ENCODE measurements around the gene ATAD3B.
"Not testable (repeated sequence)": the region's sequence is repeated elsewhere in the genome, so short reads cannot be mapped to it uniquely, and the experiment has no call there.

Gene ATAD3B

DNA sequence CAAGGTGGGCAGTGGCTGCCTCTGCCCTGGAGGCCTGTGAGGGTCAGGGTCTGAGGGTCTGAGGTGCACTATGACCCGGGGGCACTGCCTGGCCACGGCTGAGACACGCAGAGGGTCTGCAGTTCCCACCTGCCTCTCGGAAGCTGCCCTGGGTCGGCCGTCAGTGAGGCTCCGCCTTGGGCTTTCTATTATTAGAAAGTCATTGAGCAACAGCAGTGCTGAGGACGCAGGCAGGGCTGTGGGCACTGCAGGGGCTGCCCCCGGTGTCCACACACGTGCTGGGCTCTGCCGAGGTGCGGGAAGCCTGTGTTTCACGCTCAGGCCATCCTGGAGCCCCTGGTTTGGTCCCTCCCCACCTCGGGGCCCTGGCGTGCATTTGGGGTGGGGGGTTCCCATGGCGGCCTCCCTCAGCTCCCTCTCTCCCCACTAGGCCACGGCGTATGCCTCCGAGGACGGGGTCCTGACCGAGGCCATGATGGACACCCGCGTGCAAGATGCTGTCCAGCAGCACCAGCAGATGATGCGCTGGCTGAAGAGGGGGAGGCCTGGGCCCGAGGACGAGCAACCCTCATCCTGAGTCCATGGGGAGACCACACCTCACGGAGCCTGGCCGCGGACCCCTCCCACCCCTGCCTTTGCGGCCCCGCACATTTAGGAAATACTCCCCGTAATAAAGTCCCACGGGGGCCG, 37.4 kb downstream of the ATAD3B start:
- H3K9me3 ChIP-seq (ENCODE audit: control insufficient read depth, low read length); H3K9ac ChIP-seq (ENCODE audit: low read length); H2BK15ac ChIP-seq (ENCODE audit: low read depth, poor library complexity, severe bottlenecking); H2BK5ac ChIP-seq (ENCODE audit: low read depth, low read length, poor library complexity, severe bottlenecking); H4K91ac ChIP-seq (ENCODE audit: low read length); H3K4me3 ChIP-seq (ENCODE audit: insufficient read depth in 1 of 2, low read depth in 1 of 2, low read length in 2 of 2); H4K8ac ChIP-seq (ENCODE audit: low read length); H2AFZ ChIP-seq (ENCODE audit: low read depth, low read length); H2AK5ac ChIP-seq (ENCODE audit: low read length, severe bottlenecking); H2BK12ac ChIP-seq (ENCODE audit: low read length in 2 of 2); DNase-seq; H2BK120ac ChIP-seq (ENCODE audit: low read depth, low read length); H3K14ac ChIP-seq (ENCODE audit: low read length in 2 of 2); H3K27me3 ChIP-seq (ENCODE audit: control insufficient read depth in 1 of 2, insufficient read depth in 1 of 2, low read length in 2 of 2); H3K18ac ChIP-seq (ENCODE audit: low read depth in 1 of 2, low read length in 2 of 2); H3K27ac ChIP-seq (ENCODE audit: low read length, poor library complexity, severe bottlenecking); H3K23ac ChIP-seq (ENCODE audit: low read length in 2 of 2); H3K79me1 ChIP-seq (replicated peaks; ENCODE audit: low read length, poor library complexity, severe bottlenecking); H3K4ac ChIP-seq (ENCODE audit: low read depth in 1 of 2, low read length in 2 of 2); H3K36me3 ChIP-seq (ENCODE audit: control insufficient read depth in 1 of 2, insufficient read depth in 2 of 2, low read depth in 1 of 2, low read length in 2 of 2); H3K4me2 ChIP-seq (ENCODE audit: low read length, poor library complexity, severe bottlenecking); H3K4me1 ChIP-seq (ENCODE audit: control insufficient read depth, insufficient read depth, low read depth, low read length): not testable (repeated sequence)
- 87% methylated on average over 20 of the region's 34 CpGs for WGBS

- not testable (repeated sequence) for H2BK120ac ChIP-seq (ENCODE audit: low read depth, low read length); H2BK15ac ChIP-seq (ENCODE audit: low read depth, poor library complexity, severe bottlenecking); H3K79me1 ChIP-seq (replicated peaks; ENCODE audit: low read length, poor library complexity, severe bottlenecking); H3K4me3 ChIP-seq (ENCODE audit: insufficient read depth in 1 of 2, low read depth in 1 of 2, low read length in 2 of 2); H3K4me2 ChIP-seq (ENCODE audit: low read length, poor library complexity, severe bottlenecking); DNase-seq; H2AK5ac ChIP-seq (ENCODE audit: low read length, severe bottlenecking); H3K36me3 ChIP-seq (ENCODE audit: control insufficient read depth in 1 of 2, insufficient read depth in 2 of 2, low read depth in 1 of 2, low read length in 2 of 2); H2AFZ ChIP-seq (ENCODE audit: low read depth, low read length); H3K4me1 ChIP-seq (ENCODE audit: control insufficient read depth, insufficient read depth, low read depth, low read length); H3K23ac ChIP-seq (ENCODE audit: low read length in 2 of 2); H4K8ac ChIP-seq (ENCODE audit: low read length); H3K27ac ChIP-seq (ENCODE audit: low read length, poor library complexity, severe bottlenecking); H3K27me3 ChIP-seq (ENCODE audit: control insufficient read depth in 1 of 2, insufficient read depth in 1 of 2, low read length in 2 of 2); H3K9me3 ChIP-seq (ENCODE audit: control insufficient read depth, low read length); H3K14ac ChIP-seq (ENCODE audit: low read length in 2 of 2); H2BK5ac ChIP-seq (ENCODE audit: low read depth, low read length, poor library complexity, severe bottlenecking); H3K18ac ChIP-seq (ENCODE audit: low read depth in 1 of 2, low read length in 2 of 2); H3K9ac ChIP-seq (ENCODE audit: low read length); H4K91ac ChIP-seq (ENCODE audit: low read length); H2BK12ac ChIP-seq (ENCODE audit: low read length in 2 of 2); H3K4ac ChIP-seq (ENCODE audit: low read depth in 1 of 2, low read length in 2 of 2)
- 90% methylated on average over 15 of the region's 21 CpGs for WGBS
Observed at GRCh38 chr1:1509465-1509850, 37.9 kb downstream of the ATAD3B start.

GRCh38 chr1:1510912-1511532, 39.5 kb downstream of the ATAD3B start:
- H3K4me1 ChIP-seq (ENCODE audit: control insufficient read depth, insufficient read depth, low read depth, low read length): peaks cover 8% of the 10 kb centered on the region
- H3K4me2 ChIP-seq (ENCODE audit: low read length, poor library complexity, severe bottlenecking): peak overlapping the region; percentile 86
- peak overlapping the region; percentile 86 to 93 for H3K4me3 ChIP-seq (ENCODE audit: insufficient read depth in 1 of 2, low read depth in 1 of 2, low read length in 2 of 2)
- H4K91ac ChIP-seq (ENCODE audit: low read length): peak overlapping the region; percentile 84
- peaks cover 2% of the 10 kb centered on the region for H3K79me1 ChIP-seq (replicated peaks; ENCODE audit: low read length, poor library complexity, severe bottlenecking)
- peak; percentile 35 for DNase-seq
- no peak overlapping the region for H3K23ac ChIP-seq (ENCODE audit: low read length in 2 of 2)
- H2AK5ac ChIP-seq (ENCODE audit: low read length, severe bottlenecking): no peak overlapping the region
- H3K9ac ChIP-seq (ENCODE audit: low read length): peak overlapping the region; percentile 97
- no peak overlapping the region for H2BK12ac ChIP-seq (ENCODE audit: low read length in 2 of 2)
- H2BK15ac ChIP-seq (ENCODE audit: low read depth, poor library complexity, severe bottlenecking): no peak overlapping the region
- H3K9me3 ChIP-seq (ENCODE audit: control insufficient read depth, low read length): no peaks in the 10 kb centered on the region
- H2AFZ ChIP-seq (ENCODE audit: low read depth, low read length): peak overlapping the region; percentile 86
- no peaks in the 10 kb centered on the region for H3K27me3 ChIP-seq (ENCODE audit: control insufficient read depth in 1 of 2, insufficient read depth in 1 of 2, low read length in 2 of 2)
- peak overlapping the region in 1 of 2 experiments; percentile 97 for H3K14ac ChIP-seq (ENCODE audit: low read length in 2 of 2)
- H3K18ac ChIP-seq (ENCODE audit: low read depth in 1 of 2, low read length in 2 of 2): peak overlapping the region; percentile 91 to 96
- H2BK5ac ChIP-seq (ENCODE audit: low read depth, low read length, poor library complexity, severe bottlenecking): peak overlapping the region; percentile 82
- peak overlapping the region in 1 of 2 experiments; percentile 99 for H3K4ac ChIP-seq (ENCODE audit: low read depth in 1 of 2, low read length in 2 of 2)
- peaks cover 5 to 14% of the 10 kb centered on the region in 2 experiments for H3K36me3 ChIP-seq (ENCODE audit: control insufficient read depth in 1 of 2, insufficient read depth in 2 of 2, low read depth in 1 of 2, low read length in 2 of 2)
- WGBS: 29% methylated on average over 15 of the region's 17 CpGs
- H3K27ac ChIP-seq (ENCODE audit: low read length, poor library complexity, severe bottlenecking): no peak overlapping the region
- H4K8ac ChIP-seq (ENCODE audit: low read length): peak overlapping the region; percentile 91
- no peak overlapping the region for H2BK120ac ChIP-seq (ENCODE audit: low read depth, low read length)

GRCh38 chr1:1511533-1512285, 40.1 kb downstream of the ATAD3B start, which contains the start of gene ATAD3A:
Gene ATAD3A, plus strand, starts transcription at chr1:1512162. Its CDS starts 107 bp downstream, at chr1:1512269.
- Histone ChIP-seq H3K9me3 (ENCODE audit: control insufficient read depth, low read length) (no peaks in the 10 kb centered on the region), H3K23ac (ENCODE audit: low read length in 2 of 2) (no peak within 1 kb of the TSS), H3K4ac (ENCODE audit: low read depth in 1 of 2, low read length in 2 of 2) (peak within 1 kb of the TSS in 1 of 2 experiments; percentile 99), H4K8ac (ENCODE audit: low read length) (peak within 1 kb of the TSS; percentile 91), H4K91ac (ENCODE audit: low read length) (peak within 1 kb of the TSS; percentile 87), H3K79me1 (replicated peaks; ENCODE audit: low read length, poor library complexity, severe bottlenecking) (peaks cover 3% of the 10 kb centered on the region), H2BK5ac (ENCODE audit: low read depth, low read length, poor library complexity, severe bottlenecking) (peak within 1 kb of the TSS; percentile 82), H3K36me3 (ENCODE audit: control insufficient read depth in 1 of 2, insufficient read depth in 2 of 2, low read depth in 1 of 2, low read length in 2 of 2) (peaks cover 8 to 21% of the 10 kb centered on the region in 2 experiments), H3K4me2 (ENCODE audit: low read length, poor library complexity, severe bottlenecking) (peak within 1 kb of the TSS; percentile 86), H3K4me1 (ENCODE audit: control insufficient read depth, insufficient read depth, low read depth, low read length) (peaks cover 8% of the 10 kb centered on the region), H3K27ac (ENCODE audit: low read length, poor library complexity, severe bottlenecking) (peak within 1 kb of the TSS; percentile 93), H2BK120ac (ENCODE audit: low read depth, low read length) (peak within 1 kb of the TSS; percentile 71), H3K9ac (ENCODE audit: low read length) (peak within 1 kb of the TSS; percentile 97), H3K4me3 (ENCODE audit: insufficient read depth in 1 of 2, low read depth in 1 of 2, low read length in 2 of 2) (peak within 1 kb of the TSS; percentile 86 to 93), H2BK15ac (ENCODE audit: low read depth, poor library complexity, severe bottlenecking) (no peak within 1 kb of the TSS), H2AFZ (ENCODE audit: low read depth, low read length) (peak within 1 kb of the TSS; percentile 86), H3K27me3 (ENCODE audit: control insufficient read depth in 1 of 2, insufficient read depth in 1 of 2, low read length in 2 of 2) (no peaks in the 10 kb centered on the region), H3K18ac (ENCODE audit: low read depth in 1 of 2, low read length in 2 of 2) (peak within 1 kb of the TSS; percentile 91 to 96), H3K14ac (ENCODE audit: low read length in 2 of 2) (peak within 1 kb of the TSS in 1 of 2 experiments; percentile 97), H2BK12ac (ENCODE audit: low read length in 2 of 2) (peak within 1 kb of the TSS in 1 of 2 experiments; percentile 42), H2AK5ac (ENCODE audit: low read length, severe bottlenecking) (no peak within 1 kb of the TSS)
- under 1% methylated on average over 85 of the region's 99 CpGs for WGBS
- peak; percentile 98 for DNase-seq
